Ascending aorta (tissue), 2 donors: ENCODE data around the gene LAMA3. TPM values are rescaled to one million over a fixed set of nuclear protein-coding genes. Genes with fewer than 3 reads are reported as not detected.

Source experiments
- DNase-seq, 2 donors: peaks; one replicate each; pipeline ENCODE4 v3.0.0-alpha.2; 2019; ENCODE audit warnings: low spot score in 2 of 2
- H3K27ac ChIP-seq, 2 donors: fragments of 200-600 bp; sonication (generic); one replicate each; pipeline ENCODE4 v1.5.1; 2016 to 2017; ENCODE audit warnings: mild to moderate bottlenecking in 1 of 2
- H3K27me3 ChIP-seq: fragments of 200-600 bp; sonication (generic); one replicate; pipeline ENCODE4 v1.5.1; 2017
- H3K36me3 ChIP-seq, 2 donors: fragments of 200-600 bp; sonication (generic); one replicate each; pipeline ENCODE4 v1.5.1; 2016
- H3K4me1 ChIP-seq, 2 donors: fragments of 200-600 bp; sonication (generic); one replicate each; pipeline ENCODE4 v1.5.1; 2016 to 2017; ENCODE audit warnings: mild to moderate bottlenecking in 1 of 2
- H3K4me3 ChIP-seq, 2 donors: fragments of 200-600 bp; sonication (generic); one replicate each; pipeline ENCODE4 v1.5.1; 2016 to 2017; ENCODE audit warnings: mild to moderate bottlenecking in 1 of 2
- H3K9me3 ChIP-seq, 2 donors: fragments of 200-600 bp; sonication (generic); one replicate each; pipeline ENCODE4 v1.5.1; 2016
- intact Hi-C: fragments of 100-400 bp; cut with DNase I; formaldehyde crosslinking; loops from one replicate; pipeline ENCODE4 v1.15.1; 2023
- total RNA-seq: library from RNA; depleted of rRNA; stranded (reverse); fragments of >200 nt; gene quantifications from one replicate; pipeline ENCODE4 v1.1.0, GENCODE V29; 2016
- TF ChIP-seq, protein P1 (sequence below), 3 experiments: fragments of 200-600 bp in 2 of 3; fragments of 450-650 bp in 1 of 3; sonication (generic) in 2 of 3; IDR thresholded peaks; one replicate each; pipeline ENCODE4 v1.5.1; 2016 to 2019; ENCODE audit warnings: antibody characterized with exemption in 3 of 3, mild to moderate bottlenecking in 1 of 3, moderate library complexity in 1 of 3

LAMA3 gene, protein sequence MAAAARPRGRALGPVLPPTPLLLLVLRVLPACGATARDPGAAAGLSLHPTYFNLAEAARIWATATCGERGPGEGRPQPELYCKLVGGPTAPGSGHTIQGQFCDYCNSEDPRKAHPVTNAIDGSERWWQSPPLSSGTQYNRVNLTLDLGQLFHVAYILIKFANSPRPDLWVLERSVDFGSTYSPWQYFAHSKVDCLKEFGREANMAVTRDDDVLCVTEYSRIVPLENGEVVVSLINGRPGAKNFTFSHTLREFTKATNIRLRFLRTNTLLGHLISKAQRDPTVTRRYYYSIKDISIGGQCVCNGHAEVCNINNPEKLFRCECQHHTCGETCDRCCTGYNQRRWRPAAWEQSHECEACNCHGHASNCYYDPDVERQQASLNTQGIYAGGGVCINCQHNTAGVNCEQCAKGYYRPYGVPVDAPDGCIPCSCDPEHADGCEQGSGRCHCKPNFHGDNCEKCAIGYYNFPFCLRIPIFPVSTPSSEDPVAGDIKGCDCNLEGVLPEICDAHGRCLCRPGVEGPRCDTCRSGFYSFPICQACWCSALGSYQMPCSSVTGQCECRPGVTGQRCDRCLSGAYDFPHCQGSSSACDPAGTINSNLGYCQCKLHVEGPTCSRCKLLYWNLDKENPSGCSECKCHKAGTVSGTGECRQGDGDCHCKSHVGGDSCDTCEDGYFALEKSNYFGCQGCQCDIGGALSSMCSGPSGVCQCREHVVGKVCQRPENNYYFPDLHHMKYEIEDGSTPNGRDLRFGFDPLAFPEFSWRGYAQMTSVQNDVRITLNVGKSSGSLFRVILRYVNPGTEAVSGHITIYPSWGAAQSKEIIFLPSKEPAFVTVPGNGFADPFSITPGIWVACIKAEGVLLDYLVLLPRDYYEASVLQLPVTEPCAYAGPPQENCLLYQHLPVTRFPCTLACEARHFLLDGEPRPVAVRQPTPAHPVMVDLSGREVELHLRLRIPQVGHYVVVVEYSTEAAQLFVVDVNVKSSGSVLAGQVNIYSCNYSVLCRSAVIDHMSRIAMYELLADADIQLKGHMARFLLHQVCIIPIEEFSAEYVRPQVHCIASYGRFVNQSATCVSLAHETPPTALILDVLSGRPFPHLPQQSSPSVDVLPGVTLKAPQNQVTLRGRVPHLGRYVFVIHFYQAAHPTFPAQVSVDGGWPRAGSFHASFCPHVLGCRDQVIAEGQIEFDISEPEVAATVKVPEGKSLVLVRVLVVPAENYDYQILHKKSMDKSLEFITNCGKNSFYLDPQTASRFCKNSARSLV (N-terminal part only)
- total RNA-seq, result 27.2 TPM

GRCh38 chr18:23689031-23689615 lies at the start of gene LAMA3:
Gene LAMA3 (plus strand): TSS chr18:23689453. CDS start chr18:23689684, 231 bp downstream.
- Histone ChIP-seq H3K9me3 (no peaks in the 10 kb centered on the region), H3K4me3 (peak within 1 kb of the TSS; percentile 59 to 80), H3K27me3 (no peaks in the 10 kb centered on the region), H3K4me1 (peaks cover 0 to 5% of the 10 kb centered on the region in 2 donors), H3K27ac (peak within 1 kb of the TSS in 1 of 2 donors; percentile 2), H3K36me3 (no peaks in the 10 kb centered on the region)
- intact Hi-C loops, result no loop called here
- peak in 1 of 2 donors; percentile 64 for DNase-seq
- TF ChIP-seq, protein P1, sequence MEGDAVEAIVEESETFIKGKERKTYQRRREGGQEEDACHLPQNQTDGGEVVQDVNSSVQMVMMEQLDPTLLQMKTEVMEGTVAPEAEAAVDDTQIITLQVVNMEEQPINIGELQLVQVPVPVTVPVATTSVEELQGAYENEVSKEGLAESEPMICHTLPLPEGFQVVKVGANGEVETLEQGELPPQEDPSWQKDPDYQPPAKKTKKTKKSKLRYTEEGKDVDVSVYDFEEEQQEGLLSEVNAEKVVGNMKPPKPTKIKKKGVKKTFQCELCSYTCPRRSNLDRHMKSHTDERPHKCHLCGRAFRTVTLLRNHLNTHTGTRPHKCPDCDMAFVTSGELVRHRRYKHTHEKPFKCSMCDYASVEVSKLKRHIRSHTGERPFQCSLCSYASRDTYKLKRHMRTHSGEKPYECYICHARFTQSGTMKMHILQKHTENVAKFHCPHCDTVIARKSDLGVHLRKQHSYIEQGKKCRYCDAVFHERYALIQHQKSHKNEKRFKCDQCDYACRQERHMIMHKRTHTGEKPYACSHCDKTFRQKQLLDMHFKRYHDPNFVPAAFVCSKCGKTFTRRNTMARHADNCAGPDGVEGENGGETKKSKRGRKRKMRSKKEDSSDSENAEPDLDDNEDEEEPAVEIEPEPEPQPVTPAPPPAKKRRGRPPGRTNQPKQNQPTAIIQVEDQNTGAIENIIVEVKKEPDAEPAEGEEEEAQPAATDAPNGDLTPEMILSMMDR (IDR thresholded peaks at IDR 0.05), result peak in 1 of 3 experiments; percentile 26

DNA sequence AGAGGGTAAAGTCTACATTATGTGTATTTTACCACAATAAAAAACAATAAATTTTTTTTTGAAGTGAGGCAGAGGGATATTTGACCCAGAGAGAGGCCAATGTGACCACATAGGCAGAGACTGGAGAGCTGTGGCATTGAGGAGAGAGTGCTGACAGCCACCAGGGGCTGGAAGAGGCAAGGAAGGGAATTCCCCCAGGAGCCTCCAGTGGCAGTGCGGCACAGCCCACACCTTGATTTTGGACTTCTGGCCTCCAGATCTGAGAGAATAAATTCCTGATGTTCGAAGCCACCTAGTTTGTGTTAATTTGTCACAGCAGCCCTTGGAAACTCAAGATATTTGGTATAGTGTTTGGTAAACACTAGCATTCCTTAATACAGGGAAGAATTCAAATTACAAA lies 49.2 kb upstream of the LAMA3 start:
- no peak overlapping the region for H3K27ac ChIP-seq
- no peaks in the 10 kb centered on the region for H3K27me3 ChIP-seq
- no peaks in the 10 kb centered on the region for H3K9me3 ChIP-seq
- no peaks in the 10 kb centered on the region for H3K36me3 ChIP-seq
- H3K4me1 ChIP-seq, result no peaks in the 10 kb centered on the region
- intact Hi-C loops, result no loop called here
- DNase-seq, result no peak
- H3K4me3 ChIP-seq, result no peak overlapping the region
- TF ChIP-seq, protein P1 (IDR thresholded peaks at IDR 0.05), result no peak

- intact Hi-C loops, result no loop called here
- H3K27me3 ChIP-seq, result no peaks in the 10 kb centered on the region
- H3K4me1 ChIP-seq, result no peaks in the 10 kb centered on the region
- H3K9me3 ChIP-seq, result no peaks in the 10 kb centered on the region
- no peaks in the 10 kb centered on the region for H3K36me3 ChIP-seq
- no peak for DNase-seq
- TF ChIP-seq, protein P1 (IDR thresholded peaks at IDR 0.05), result no peak
- H3K4me3 ChIP-seq, result no peak overlapping the region
- H3K27ac ChIP-seq, result no peak overlapping the region
These were observed 48.0 kb upstream of the LAMA3 start for GRCh38 chr18:23641143-23641720.

- H3K27ac ChIP-seq, result no peak overlapping the region
- no peak for DNase-seq
- H3K4me3 ChIP-seq, result no peak overlapping the region
- intact Hi-C loops, result no loop called here
- no peaks in the 10 kb centered on the region for H3K9me3 ChIP-seq
- H3K4me1 ChIP-seq, result no peaks in the 10 kb centered on the region
- H3K27me3 ChIP-seq, result no peaks in the 10 kb centered on the region
- TF ChIP-seq, protein P1 (IDR thresholded peaks at IDR 0.05), result no peak
- no peaks in the 10 kb centered on the region for H3K36me3 ChIP-seq
These were observed 47.2 kb upstream of the LAMA3 start for GRCh38 chr18:23641937-23642666.
